ENCODE results near the gene PAK6. TPM values are rescaled to one million over a fixed set of nuclear protein-coding genes. Genes with fewer than 3 reads are reported as not detected.

Gene PAK6
- total RNA-seq, 4 donors from 2014 or later: 0.33 to 0.52 (median 0.45) TPM; not detected in 1

DNA sequence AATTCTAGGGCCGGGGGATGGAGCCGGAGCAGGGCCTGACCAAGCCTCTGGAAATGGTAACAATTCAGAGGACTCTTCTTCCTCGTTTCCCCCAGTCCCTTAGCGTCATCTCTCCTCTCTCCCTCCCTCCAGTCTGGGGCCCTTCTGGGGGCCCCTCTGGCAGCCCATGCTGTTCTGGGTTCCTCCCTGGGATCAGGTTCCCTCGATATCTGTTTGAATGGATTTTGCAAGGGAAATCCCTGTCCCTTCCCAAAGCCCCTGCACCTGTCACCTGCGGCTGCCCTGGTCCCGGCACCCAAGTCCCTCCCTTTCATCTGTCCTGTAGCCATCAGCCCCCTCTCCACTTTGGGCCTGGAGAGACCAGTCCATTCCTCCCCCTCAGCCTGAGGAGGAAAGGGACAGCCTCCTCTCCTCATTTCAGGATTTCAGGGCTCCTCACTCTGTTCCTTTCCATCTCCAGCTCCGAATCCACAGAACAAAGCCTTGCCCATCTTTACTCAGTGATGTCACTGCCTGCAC, 70.5 kb downstream of the PAK6 start:
- Histone ChIP-seq H3K27me3 (peaks cover 0 to 4% (median 0%) of the 10 kb centered on the region in 4 donors), H3K27ac (replicated peaks in 1 of 4) (no peak overlapping the region), H3K4me3 (no peak overlapping the region), H3K9me3 (no peaks in the 10 kb centered on the region), H3K4me1 (peaks cover 0 to 25% (median 17%) of the 10 kb centered on the region in 4 donors), H3K36me3 (no peaks in the 10 kb centered on the region)
- intact Hi-C loops (cut with DNase I): no loop called here
- no peak for DNase-seq (ENCODE audit: extremely low spot score)
- TF ChIP-seq, protein P1, sequence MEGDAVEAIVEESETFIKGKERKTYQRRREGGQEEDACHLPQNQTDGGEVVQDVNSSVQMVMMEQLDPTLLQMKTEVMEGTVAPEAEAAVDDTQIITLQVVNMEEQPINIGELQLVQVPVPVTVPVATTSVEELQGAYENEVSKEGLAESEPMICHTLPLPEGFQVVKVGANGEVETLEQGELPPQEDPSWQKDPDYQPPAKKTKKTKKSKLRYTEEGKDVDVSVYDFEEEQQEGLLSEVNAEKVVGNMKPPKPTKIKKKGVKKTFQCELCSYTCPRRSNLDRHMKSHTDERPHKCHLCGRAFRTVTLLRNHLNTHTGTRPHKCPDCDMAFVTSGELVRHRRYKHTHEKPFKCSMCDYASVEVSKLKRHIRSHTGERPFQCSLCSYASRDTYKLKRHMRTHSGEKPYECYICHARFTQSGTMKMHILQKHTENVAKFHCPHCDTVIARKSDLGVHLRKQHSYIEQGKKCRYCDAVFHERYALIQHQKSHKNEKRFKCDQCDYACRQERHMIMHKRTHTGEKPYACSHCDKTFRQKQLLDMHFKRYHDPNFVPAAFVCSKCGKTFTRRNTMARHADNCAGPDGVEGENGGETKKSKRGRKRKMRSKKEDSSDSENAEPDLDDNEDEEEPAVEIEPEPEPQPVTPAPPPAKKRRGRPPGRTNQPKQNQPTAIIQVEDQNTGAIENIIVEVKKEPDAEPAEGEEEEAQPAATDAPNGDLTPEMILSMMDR (IDR thresholded peaks at IDR 0.05): no peak
- WGBS: 79% methylated on average over 8 of the region's 8 CpGs

- Histone ChIP-seq H3K9me3 (no peaks in the 10 kb centered on the region), H3K27ac (replicated peaks in 1 of 4) (no peak overlapping the region), H3K27me3 (peaks cover 0 to 4% (median 0%) of the 10 kb centered on the region in 4 donors), H3K4me3 (no peak overlapping the region), H3K36me3 (no peaks in the 10 kb centered on the region), H3K4me1 (peaks cover 0 to 25% (median 17%) of the 10 kb centered on the region in 4 donors)
- no peak for DNase-seq (ENCODE audit: extremely low spot score)
- 38% methylated on average over 4 of the region's 4 CpGs for WGBS
- TF ChIP-seq POLR2AphosphoS5 (IDR thresholded peaks at IDR 0.05) (no peak), POLR2A (IDR thresholded peaks at IDR 0.05; ENCODE audit: low read depth) (no peak), EP300 (IDR thresholded peaks at IDR 0.05) (no peak)
- TF ChIP-seq, protein P1 (IDR thresholded peaks at IDR 0.05): peak; percentile 59 to 68 (median 62)
- intact Hi-C loops (cut with DNase I): no loop called here
Observed at GRCh38 chr15:40310001-40310959, 71.4 kb downstream of the PAK6 start.

DNA sequence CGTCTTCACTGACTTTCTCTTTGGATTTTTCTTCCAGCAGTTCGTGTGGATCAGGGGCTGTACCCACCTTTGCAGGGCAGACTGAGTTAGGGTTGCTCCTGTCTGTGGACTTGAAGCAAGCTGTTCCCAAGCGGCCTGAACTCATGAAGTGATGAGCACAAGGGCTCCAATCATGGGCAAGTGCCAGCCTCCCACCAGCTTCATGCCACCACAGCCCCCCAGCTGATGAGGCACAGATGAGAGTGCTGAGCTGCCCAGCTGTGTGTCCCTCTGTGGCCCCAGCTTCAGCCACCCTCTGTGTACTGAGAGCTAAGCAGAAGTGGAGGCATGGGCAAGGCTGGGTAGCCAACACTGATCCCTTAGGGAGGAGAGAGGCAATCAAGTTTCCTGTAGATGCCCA, 72.1 kb downstream of the PAK6 start:
- Histone ChIP-seq H3K4me3 (no peak overlapping the region), H3K4me1 (peaks cover 0 to 25% (median 17%) of the 10 kb centered on the region in 4 donors), H3K9me3 (no peaks in the 10 kb centered on the region), H3K36me3 (no peaks in the 10 kb centered on the region), H3K27me3 (peaks cover 0 to 4% (median 0%) of the 10 kb centered on the region in 4 donors), H3K27ac (replicated peaks in 1 of 4) (no peak overlapping the region)
- intact Hi-C loops (cut with DNase I): no loop called here
- 69% methylated on average over 3 of the region's 3 CpGs for WGBS
- TF ChIP-seq POLR2A (IDR thresholded peaks at IDR 0.05; ENCODE audit: low read depth): no peak
- DNase-seq (ENCODE audit: extremely low spot score): no peak

- peaks cover 0 to 20% (median 13%) of the 10 kb centered on the region in 4 donors for H3K4me1 ChIP-seq
- H3K9me3 ChIP-seq: no peaks in the 10 kb centered on the region
- no peaks in the 10 kb centered on the region for H3K36me3 ChIP-seq
- no peak overlapping the region for H3K27ac ChIP-seq (replicated peaks in 1 of 4)
- TF ChIP-seq POLR2A (IDR thresholded peaks at IDR 0.05; ENCODE audit: low read depth) (no peak), POLR2AphosphoS5 (IDR thresholded peaks at IDR 0.05) (no peak)
- 86% methylated on average over 6 of the region's 10 CpGs for WGBS
- no peak overlapping the region for H3K4me3 ChIP-seq
- intact Hi-C loops (cut with DNase I): no loop called here
- DNase-seq (ENCODE audit: extremely low spot score): no peak
- peaks cover 0 to 4% (median 0%) of the 10 kb centered on the region in 4 donors for H3K27me3 ChIP-seq
Observed at GRCh38 chr15:40312370-40313158, 73.7 kb downstream of the PAK6 start.

GRCh38 chr15:40313531-40314398, 74.9 kb downstream of the PAK6 start:
- peaks cover 0 to 17% (median 10%) of the 10 kb centered on the region in 4 donors for H3K4me1 ChIP-seq
- DNase-seq (ENCODE audit: extremely low spot score): no peak
- H3K4me3 ChIP-seq: no peak overlapping the region
- TF ChIP-seq, protein P1 (IDR thresholded peaks at IDR 0.05): no peak
- TF ChIP-seq POLR2AphosphoS5 (IDR thresholded peaks at IDR 0.05) (no peak), POLR2A (IDR thresholded peaks at IDR 0.05; ENCODE audit: low read depth) (no peak), EP300 (IDR thresholded peaks at IDR 0.05) (no peak)
- no peaks in the 10 kb centered on the region for H3K9me3 ChIP-seq
- H3K27me3 ChIP-seq: peaks cover 0 to 4% (median 0%) of the 10 kb centered on the region in 4 donors
- H3K27ac ChIP-seq (replicated peaks in 1 of 4): no peak overlapping the region
- WGBS: 41% methylated on average over 10 of the region's 10 CpGs
- no peaks in the 10 kb centered on the region for H3K36me3 ChIP-seq
- intact Hi-C loops (cut with DNase I): no loop called here
